Measurements from ENCODE around the gene JSRP1.
A peak's percentile ranks its signal among the peaks of the same experiment; 100 is the strongest.

JSRP1 gene

DNA sequence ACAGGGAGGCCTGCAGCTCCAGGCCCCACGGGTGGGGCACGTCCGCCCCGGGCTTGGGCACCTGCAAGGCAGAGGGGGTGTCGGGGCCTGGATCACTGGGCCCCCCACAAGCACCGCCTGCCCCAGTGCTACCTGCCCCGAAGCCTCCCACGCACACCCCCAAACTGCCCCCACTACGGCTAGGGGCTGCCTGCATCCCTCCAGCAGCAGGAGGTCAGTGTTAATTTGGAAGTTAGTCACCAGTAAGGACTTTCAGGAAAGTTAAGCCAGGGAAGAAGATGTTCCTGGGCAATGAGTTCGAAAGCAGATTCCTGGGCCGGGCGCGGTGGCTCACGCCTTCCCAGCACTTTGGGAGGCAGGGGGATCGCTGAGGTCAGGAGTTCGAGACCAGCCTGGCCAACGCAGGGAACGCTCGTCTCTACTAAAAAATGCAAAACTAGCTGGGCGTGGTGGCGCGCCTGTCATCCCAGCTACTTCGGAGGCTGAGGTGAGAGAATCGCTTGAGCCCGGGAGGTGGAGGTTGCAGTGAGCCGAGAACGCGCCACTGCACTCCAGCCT lies 20.3 kb upstream of the JSRP1 start:
- Histone ChIP-seq H3K4me1 (ENCODE audit: insufficient read depth, poor library complexity, severe bottlenecking) (peaks cover 3% of the 10 kb centered on the region), H3K27ac (ENCODE audit: poor library complexity, severe bottlenecking) (no peak overlapping the region), H3K9me3 (ENCODE audit: severe bottlenecking) (no peaks in the 10 kb centered on the region), H3K36me3 (ENCODE audit: low read depth) (peaks cover 28% of the 10 kb centered on the region), H3K27me3 (ENCODE audit: insufficient read depth, poor library complexity, severe bottlenecking) (no peaks in the 10 kb centered on the region), H3K4me3 (ENCODE audit: severe bottlenecking) (no peak overlapping the region)
- TF ChIP-seq, protein P1, sequence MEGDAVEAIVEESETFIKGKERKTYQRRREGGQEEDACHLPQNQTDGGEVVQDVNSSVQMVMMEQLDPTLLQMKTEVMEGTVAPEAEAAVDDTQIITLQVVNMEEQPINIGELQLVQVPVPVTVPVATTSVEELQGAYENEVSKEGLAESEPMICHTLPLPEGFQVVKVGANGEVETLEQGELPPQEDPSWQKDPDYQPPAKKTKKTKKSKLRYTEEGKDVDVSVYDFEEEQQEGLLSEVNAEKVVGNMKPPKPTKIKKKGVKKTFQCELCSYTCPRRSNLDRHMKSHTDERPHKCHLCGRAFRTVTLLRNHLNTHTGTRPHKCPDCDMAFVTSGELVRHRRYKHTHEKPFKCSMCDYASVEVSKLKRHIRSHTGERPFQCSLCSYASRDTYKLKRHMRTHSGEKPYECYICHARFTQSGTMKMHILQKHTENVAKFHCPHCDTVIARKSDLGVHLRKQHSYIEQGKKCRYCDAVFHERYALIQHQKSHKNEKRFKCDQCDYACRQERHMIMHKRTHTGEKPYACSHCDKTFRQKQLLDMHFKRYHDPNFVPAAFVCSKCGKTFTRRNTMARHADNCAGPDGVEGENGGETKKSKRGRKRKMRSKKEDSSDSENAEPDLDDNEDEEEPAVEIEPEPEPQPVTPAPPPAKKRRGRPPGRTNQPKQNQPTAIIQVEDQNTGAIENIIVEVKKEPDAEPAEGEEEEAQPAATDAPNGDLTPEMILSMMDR (IDR thresholded peaks at IDR 0.05; ENCODE audit: poor library complexity, severe bottlenecking), result no peak
- no peak for DNase-seq (ENCODE audit: low spot score)
- ATAC-seq (ENCODE audit: low read depth), result no peak

DNA sequence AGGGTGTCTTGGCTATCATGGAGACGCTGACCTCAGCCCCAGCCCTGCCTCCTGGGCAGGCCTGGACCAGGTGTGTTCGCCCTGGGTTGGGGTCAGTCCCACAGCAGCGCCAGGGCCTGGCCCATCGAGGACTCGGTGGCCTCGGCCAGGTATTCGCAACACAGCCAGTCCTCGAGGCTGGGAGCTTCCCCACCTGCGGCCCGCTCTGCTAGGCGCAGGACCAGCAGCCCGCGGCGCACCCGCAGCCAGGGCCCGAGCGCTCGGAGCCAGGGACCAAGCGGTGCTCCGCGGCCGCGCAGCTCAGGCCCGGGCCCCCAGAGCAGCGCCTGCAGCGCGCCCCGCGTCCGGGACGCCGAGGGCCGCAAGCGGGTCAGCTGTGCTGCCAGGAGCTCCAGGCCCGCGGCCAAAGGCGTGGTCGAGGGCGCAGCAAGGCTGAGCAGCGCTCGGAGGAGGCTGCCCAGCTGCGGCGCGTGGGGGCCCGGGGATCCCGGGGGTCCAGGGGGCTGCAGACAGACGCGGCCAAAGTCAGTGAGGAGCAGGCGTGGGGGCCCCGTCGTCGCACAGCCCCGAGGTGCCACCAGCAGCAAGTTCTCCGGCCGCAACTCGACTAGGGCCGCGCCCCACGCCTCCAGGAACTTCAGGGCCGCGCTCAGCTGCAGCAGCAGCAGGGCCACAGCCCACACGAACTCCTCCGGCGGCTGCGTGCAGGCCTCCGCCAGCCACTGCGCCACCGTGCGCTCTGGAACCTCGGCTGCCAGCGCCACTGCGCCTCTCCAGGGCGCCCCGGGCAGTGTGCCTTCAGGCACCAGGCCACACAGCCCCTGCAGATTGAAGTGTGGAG lies 19.6 kb upstream of the JSRP1 start:
- Histone ChIP-seq H3K27me3 (ENCODE audit: insufficient read depth, poor library complexity, severe bottlenecking) (no peaks in the 10 kb centered on the region), H3K4me3 (ENCODE audit: severe bottlenecking) (no peak overlapping the region), H3K36me3 (ENCODE audit: low read depth) (peaks cover 35% of the 10 kb centered on the region), H3K4me1 (ENCODE audit: insufficient read depth, poor library complexity, severe bottlenecking) (peaks cover 3% of the 10 kb centered on the region), H3K9me3 (ENCODE audit: severe bottlenecking) (no peaks in the 10 kb centered on the region), H3K27ac (ENCODE audit: poor library complexity, severe bottlenecking) (no peak overlapping the region)
- TF ChIP-seq, protein P1 (IDR thresholded peaks at IDR 0.05; ENCODE audit: poor library complexity, severe bottlenecking), result no peak
- ATAC-seq (ENCODE audit: low read depth), result no peak
- peak; percentile 52 for DNase-seq (ENCODE audit: low spot score)

DNA sequence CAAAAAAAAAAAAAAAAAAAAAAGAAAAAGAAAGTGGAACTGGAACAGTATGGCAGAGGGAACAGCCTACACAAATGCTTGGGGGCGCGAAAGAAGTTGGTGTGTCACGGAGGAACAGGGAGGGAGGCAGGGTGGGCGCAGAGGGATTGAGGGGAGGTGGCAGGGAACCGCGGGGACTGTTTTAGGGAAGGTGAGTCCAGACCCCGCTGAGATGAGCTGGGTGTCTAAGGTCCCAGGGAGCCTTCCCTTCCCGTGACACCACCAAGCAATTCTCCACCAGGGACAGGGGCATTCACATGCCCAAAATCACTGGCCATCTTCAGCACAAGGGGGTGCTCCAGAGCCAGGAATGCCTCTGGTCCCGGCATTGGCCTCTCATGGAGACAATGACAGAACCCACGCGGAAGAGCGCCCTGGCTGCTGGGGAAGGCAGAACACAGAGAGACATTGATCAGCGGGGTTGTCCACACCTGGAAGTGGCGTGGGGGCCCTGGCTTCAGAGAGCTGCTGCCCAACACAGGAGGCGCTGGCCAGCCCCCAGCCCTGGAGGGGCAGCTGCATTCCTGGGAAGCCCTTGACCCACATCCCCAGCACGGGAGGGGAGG lies 18.8 kb upstream of the JSRP1 start:
- Histone ChIP-seq H3K27ac (ENCODE audit: poor library complexity, severe bottlenecking) (no peak overlapping the region), H3K36me3 (ENCODE audit: low read depth) (peaks cover 40% of the 10 kb centered on the region), H3K4me3 (ENCODE audit: severe bottlenecking) (no peak overlapping the region), H3K9me3 (ENCODE audit: severe bottlenecking) (no peaks in the 10 kb centered on the region), H3K27me3 (ENCODE audit: insufficient read depth, poor library complexity, severe bottlenecking) (no peaks in the 10 kb centered on the region), H3K4me1 (ENCODE audit: insufficient read depth, poor library complexity, severe bottlenecking) (peaks cover 3% of the 10 kb centered on the region)
- TF ChIP-seq, protein P1 (IDR thresholded peaks at IDR 0.05; ENCODE audit: poor library complexity, severe bottlenecking), result peak; percentile 14
- DNase-seq (ENCODE audit: low spot score) (no peak), ATAC-seq (ENCODE audit: low read depth) (peak; percentile 11; the same call in 1 of the 3 replicates)

DNA sequence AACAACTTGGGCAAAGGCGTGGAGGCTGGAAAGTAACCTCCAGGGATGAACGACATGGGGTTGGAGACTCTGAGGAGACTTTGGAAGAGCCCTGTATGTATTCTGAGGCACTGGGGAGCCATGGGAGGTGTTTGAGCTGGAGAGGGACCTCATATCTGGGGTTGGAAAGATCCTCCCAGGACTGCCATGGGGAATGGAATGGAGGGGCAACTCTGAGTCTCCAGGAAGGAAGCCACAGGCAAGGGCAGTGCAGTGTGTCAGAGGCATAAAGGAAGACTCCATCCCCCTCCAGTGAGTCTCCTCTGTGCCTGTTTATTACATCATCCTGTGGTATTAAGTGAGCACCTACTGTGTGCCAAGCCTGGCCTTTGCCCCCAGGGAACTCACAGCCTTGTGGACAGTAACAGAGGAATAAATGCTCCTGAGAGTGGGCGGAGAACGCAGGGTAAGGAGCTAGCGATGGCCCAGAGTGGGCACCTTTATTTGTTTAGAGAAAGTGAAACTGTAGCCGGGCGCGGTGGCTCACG lies 18.0 kb upstream of the JSRP1 start:
- H3K9me3 ChIP-seq (ENCODE audit: severe bottlenecking), result no peaks in the 10 kb centered on the region

More for the DNA sequence above, 18.0 kb upstream of the JSRP1 start:
- no peak for ATAC-seq (ENCODE audit: low read depth)
- Histone ChIP-seq H3K4me1 (ENCODE audit: insufficient read depth, poor library complexity, severe bottlenecking) (peaks cover 3% of the 10 kb centered on the region), H3K27ac (ENCODE audit: poor library complexity, severe bottlenecking) (peak overlapping the region; percentile 87), H3K4me3 (ENCODE audit: severe bottlenecking) (no peak overlapping the region), H3K27me3 (ENCODE audit: insufficient read depth, poor library complexity, severe bottlenecking) (no peaks in the 10 kb centered on the region), H3K36me3 (ENCODE audit: low read depth) (peaks cover 40% of the 10 kb centered on the region)
- TF ChIP-seq, protein P1 (IDR thresholded peaks at IDR 0.05; ENCODE audit: poor library complexity, severe bottlenecking), result no peak
- no peak for DNase-seq (ENCODE audit: low spot score)

Measured in RWPE2 (cell line).